ENCODE results near the gene SSTR1. TPM values are rescaled to one million over a fixed set of nuclear protein-coding genes. Genes with fewer than 3 reads are reported as not detected.

The SSTR1 gene
- polyA plus RNA-seq, 5 donors: 1.0 to 4.1 (median 1.9) TPM

GRCh38 chr14:38233218-38233617 is 25.5 kb downstream of the SSTR1 start:
- no peak for DNase-seq

- DNase-seq: no peak
Measured at GRCh38 chr14:38238332-38238731, 30.6 kb downstream of the SSTR1 start.

- no peak for DNase-seq
Measured at GRCh38 chr14:38238878-38239277, 31.2 kb downstream of the SSTR1 start.

DNA sequence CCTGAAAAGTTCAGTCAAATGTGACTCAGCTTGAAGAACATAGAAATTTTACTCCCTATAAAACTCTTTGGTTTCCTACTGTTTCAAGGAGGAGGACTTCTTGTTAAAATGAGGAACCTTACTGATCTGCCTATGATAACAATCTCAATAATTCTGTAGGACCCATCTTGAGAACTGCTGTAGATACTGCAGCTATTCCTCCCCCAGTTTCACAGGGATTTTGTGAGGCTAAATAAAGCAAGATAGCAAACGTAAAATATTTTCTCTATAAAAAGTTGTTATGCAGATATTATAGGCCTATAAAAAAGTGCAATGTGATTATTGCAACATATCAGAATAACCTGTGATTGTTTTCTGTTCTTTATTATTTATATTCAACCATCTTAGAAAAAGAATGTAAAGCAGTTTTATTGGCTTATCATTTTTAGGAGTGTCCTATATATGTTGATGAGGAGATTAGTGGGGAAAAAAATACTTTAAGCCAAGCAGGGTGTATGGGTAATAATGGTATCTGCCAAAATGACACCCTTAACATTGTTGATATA is 36.1 kb downstream of the SSTR1 start:
- DNase-seq: no peak

- no peak for DNase-seq
Measured at GRCh38 chr14:38248321-38249028, 40.8 kb downstream of the SSTR1 start.

GRCh38 chr14:38250331-38250730 is 42.6 kb downstream of the SSTR1 start:
- no peak for DNase-seq

DNA sequence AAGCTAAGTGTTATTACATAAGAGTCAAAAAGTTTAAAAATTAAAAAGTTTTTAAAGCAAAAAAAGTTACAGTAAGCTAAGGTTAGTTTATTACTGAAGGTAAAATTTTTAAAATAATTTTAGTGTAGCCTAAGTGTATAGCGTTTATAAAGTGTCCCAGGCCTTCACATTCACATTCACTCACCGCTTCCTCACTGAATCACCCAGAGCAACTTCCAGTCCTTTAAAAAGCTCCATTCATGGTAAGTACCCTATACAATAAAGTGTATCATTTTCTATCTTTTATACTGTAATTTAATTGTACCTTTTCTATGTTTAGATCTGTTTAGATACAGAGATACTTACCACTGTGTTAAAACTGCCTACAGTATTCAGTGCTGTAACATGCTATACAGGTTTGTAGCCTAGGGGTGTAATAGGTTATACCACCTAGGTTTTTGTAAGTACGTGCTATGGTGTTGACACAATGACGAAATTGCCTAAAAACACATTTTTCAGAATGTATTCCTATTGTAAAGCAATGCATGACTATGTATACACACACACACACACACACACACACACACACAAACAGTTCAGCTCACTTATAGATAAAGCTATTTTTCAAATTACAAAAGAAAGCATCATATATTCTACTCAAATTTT is 44.5 kb downstream of the SSTR1 start:
- no peak for DNase-seq

- no peak for DNase-seq
Measured at GRCh38 chr14:38253676-38254075, 46.0 kb downstream of the SSTR1 start.

DNA sequence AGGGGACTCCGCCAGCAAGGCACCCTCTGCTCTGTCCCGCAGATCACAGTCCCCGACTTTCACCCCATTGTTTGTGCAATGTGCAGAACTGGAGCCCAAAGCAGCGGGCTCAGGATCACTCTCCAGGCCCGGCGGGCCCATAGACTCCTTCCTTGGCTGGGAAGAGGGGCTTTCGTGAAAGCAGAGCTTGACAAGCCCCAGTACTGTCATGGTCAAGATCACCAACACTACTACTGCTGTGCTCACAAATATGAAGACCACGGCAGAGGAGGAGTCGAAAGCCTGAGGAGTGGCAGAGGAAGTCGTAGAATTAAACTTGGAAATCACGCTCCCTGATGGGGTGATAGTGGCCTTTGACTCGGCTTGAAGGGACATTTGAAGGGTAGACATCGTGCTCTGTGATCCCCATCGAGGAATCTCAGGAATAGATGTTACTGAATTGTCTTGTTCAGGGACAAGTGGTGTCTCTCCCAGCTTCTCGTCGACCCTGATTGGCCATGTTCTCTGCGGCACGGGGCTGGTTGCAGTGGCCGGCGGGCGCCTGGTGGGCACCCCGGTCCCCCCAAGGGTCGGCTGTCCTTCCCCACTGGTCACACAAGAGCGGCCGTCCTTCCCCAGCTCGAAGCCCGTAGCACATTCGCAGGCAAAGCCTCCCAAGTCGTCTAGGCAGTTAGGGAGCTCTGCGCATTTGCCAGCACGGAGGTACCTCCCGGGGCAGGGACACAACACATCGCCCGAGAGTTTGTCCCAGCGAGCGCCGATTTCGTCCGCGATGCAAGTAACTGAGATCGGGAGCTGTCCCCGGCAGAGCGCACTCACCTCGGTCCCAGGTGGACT is 47.1 kb downstream of the SSTR1 start:
- peak in 1 of 2 donors; percentile 26 for DNase-seq

- DNase-seq: no peak
Measured at GRCh38 chr14:38255408-38255672, 47.6 kb downstream of the SSTR1 start.

DNA sequence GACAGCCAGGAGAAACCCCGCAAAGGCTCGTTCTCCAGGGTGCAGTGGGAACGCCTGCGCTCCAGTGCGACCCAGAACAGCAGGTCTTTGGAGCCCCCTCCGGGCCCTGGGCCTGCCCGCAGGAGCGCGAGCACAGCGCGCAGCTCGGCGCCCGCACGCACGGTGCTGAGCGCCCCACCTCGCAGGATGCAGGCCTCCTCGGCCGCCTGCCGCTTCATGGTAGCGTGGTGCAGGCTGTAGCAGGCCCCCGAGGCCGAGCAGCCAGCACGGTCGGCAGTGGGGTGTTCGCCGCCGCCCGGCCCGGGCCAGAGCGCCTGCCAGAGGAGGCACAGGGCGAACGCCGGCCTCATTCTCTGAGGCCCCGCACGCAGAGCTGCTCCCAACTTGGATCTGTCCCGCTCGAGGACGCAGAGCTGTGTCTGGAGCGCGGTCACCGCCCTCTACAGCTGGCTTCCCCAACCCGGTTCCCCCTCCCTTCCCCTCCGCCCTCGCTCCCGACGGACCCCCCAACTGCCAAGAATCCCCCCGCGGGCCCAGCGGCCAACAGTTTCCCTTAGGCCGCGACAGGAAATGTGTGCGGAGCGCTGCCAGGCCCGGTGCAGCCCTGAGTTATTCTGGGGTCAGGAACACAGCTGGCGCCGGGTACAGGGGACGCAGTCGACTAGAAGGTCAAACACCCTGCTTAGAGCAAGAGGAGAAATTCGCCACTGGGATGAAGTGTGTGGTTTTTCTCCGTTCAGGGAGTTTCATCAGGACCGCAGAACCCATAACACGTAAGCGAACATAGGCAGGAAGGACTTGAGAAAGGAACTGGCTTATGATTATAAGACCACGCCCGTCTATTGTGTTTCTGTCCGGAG is 48.2 kb downstream of the SSTR1 start, which contains the start of gene CLEC14A:
TSS of gene CLEC14A (minus strand) at position 421 of the 860 bp plus-strand sequence. CDS start at position 350, 71 bp downstream.
- peak; percentile 69 to 71 for DNase-seq

DNA sequence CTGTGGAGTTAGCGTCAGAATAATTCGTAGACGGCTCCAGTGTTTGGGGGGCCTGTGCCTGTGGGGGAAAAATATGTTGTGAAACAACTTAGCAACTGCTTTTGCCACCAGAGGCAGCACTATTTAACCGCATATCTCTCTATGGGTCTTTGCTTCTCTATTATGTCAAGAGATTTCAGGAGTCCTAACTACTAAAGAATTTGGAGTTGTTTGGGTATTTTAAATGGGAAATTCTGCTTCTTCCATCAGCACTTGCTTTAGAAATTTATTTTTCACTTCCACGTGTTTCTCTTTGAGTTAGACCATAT is 48.8 kb downstream of the SSTR1 start:
- no peak for DNase-seq

DNA sequence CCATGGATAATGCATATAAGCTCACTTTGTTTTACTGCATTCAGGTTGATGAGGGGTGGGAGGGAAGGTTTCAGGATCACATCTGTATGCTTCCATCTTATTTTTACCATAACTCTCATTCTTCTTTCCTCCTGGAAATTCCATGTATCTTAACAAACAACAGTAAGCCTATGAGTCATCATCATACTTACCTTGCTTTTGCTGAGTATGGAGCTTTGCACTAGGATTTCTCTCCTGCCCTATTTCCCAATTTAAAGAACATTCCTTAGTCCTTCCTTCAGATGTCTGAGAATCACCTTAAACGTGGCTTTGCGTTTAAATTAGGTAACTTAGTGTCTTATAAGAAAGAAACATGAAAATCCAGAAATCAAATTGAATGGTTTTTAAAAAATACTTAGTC is 49.8 kb downstream of the SSTR1 start:
- no peak for DNase-seq

- no peak for DNase-seq
Measured at GRCh38 chr14:38261620-38262019, 53.9 kb downstream of the SSTR1 start.

Other genes starting within 250 kb of the SSTR1 start
- 10 to 100 TPM; 44.0 to 60.0 (median 57.5) TPM for gene CLEC14A, start 48.2 kb downstream of the SSTR1 start, polyA plus RNA-seq (ENCODE audit: insufficient read depth in 1 of 5, insufficient read length in 5 of 5, low replicate concordance in 1 of 5)

Measured in right lung (tissue), 5 donors.